ENCODE results near the gene IFIT1B. TPM values are rescaled to one million over a fixed set of nuclear protein-coding genes. Genes with fewer than 3 reads are reported as not detected.
A peak's percentile ranks its signal among the peaks of the same experiment; 100 is the strongest.
"Not testable (repeated sequence)": the region's sequence is repeated elsewhere in the genome, so short reads cannot be mapped to it uniquely, and the experiment has no call there.

Gene IFIT1B
- total and polyA plus RNA-seq, 2 donors, result 2.2 TPM; not detected in 1

GRCh38 chr10:89374713-89375141, 3.1 kb upstream of the IFIT1B start:
- H3K27ac ChIP-seq (ENCODE audit: low read depth), result peak overlapping the region; percentile 55
- no peak overlapping the region for H3K4me3 ChIP-seq (ENCODE audit: low read depth, low read length)
- H3K36me3 ChIP-seq (ENCODE audit: insufficient read depth), result no peaks in the 10 kb centered on the region
- DNase-seq (ENCODE audit: extremely low spot score), result no peak
- H3K4me1 ChIP-seq (ENCODE audit: insufficient read depth), result peaks cover 2% of the 10 kb centered on the region

- no peak overlapping the region for H3K4me3 ChIP-seq (ENCODE audit: low read depth, low read length)
- H3K27ac ChIP-seq (ENCODE audit: low read depth), result no peak overlapping the region
- DNase-seq (ENCODE audit: extremely low spot score), result no peak
- no peaks in the 10 kb centered on the region for H3K4me1 ChIP-seq (ENCODE audit: insufficient read depth)
- no peaks in the 10 kb centered on the region for H3K36me3 ChIP-seq (ENCODE audit: insufficient read depth)
Observed at GRCh38 chr10:89379103-89379502, 1.2 kb downstream of the IFIT1B start.

- no peak for DNase-seq (ENCODE audit: extremely low spot score)
- 88% methylated on average over 1 of the region's 1 CpG for WGBS
Observed at GRCh38 chr10:89382757-89383156, 4.9 kb downstream of the IFIT1B start.

GRCh38 chr10:89384474-89385340, 6.9 kb downstream of the IFIT1B start:
- no peaks in the 10 kb centered on the region for H3K4me1 ChIP-seq (ENCODE audit: insufficient read depth)
- H3K36me3 ChIP-seq (ENCODE audit: insufficient read depth), result no peaks in the 10 kb centered on the region
- no peak overlapping the region for H3K27ac ChIP-seq (ENCODE audit: low read depth)
- no peak for DNase-seq (ENCODE audit: extremely low spot score)
- 88% methylated on average over 4 of the region's 4 CpGs for WGBS
- no peak overlapping the region for H3K4me3 ChIP-seq (ENCODE audit: low read depth, low read length)

More at GRCh38 chr10:89382757-89383156, 4.9 kb downstream of the IFIT1B start:
- H3K27ac ChIP-seq (ENCODE audit: low read depth), result no peak overlapping the region
- no peaks in the 10 kb centered on the region for H3K36me3 ChIP-seq (ENCODE audit: insufficient read depth)
- no peak overlapping the region for H3K4me3 ChIP-seq (ENCODE audit: low read depth, low read length)
- no peaks in the 10 kb centered on the region for H3K4me1 ChIP-seq (ENCODE audit: insufficient read depth)

- Histone ChIP-seq H3K4me1 (ENCODE audit: insufficient read depth) (no peaks in the 10 kb centered on the region), H3K4me3 (ENCODE audit: low read depth, low read length) (no peak overlapping the region), H3K27ac (ENCODE audit: low read depth) (no peak overlapping the region), H3K36me3 (ENCODE audit: insufficient read depth) (no peaks in the 10 kb centered on the region)
- 58% methylated on average over 2 of the region's 2 CpGs for WGBS
- no peak for DNase-seq (ENCODE audit: extremely low spot score)
Observed at GRCh38 chr10:89388806-89389205, 10.9 kb downstream of the IFIT1B start.

GRCh38 chr10:89389254-89389653, 11.4 kb downstream of the IFIT1B start:
- DNase-seq (ENCODE audit: extremely low spot score), result no peak
- 91% methylated on average over 1 of the region's 1 CpG for WGBS
- Histone ChIP-seq H3K4me1 (ENCODE audit: insufficient read depth) (no peaks in the 10 kb centered on the region), H3K4me3 (ENCODE audit: low read depth, low read length) (no peak overlapping the region), H3K36me3 (ENCODE audit: insufficient read depth) (no peaks in the 10 kb centered on the region), H3K27ac (ENCODE audit: low read depth) (no peak overlapping the region)

- WGBS, result 63% methylated on average over 5 of the region's 5 CpGs
- Histone ChIP-seq H3K4me3 (ENCODE audit: low read depth, low read length) (no peak overlapping the region), H3K27ac (ENCODE audit: low read depth) (no peak overlapping the region)
Observed at GRCh38 chr10:89390476-89391225, 12.8 kb downstream of the IFIT1B start.

GRCh38 chr10:89391226-89391576, 13.3 kb downstream of the IFIT1B start:
- 98% methylated on average over 4 of the region's 4 CpGs for WGBS

More at GRCh38 chr10:89390476-89391225, 12.8 kb downstream of the IFIT1B start:
- DNase-seq (ENCODE audit: extremely low spot score), result no peak
- H3K36me3 ChIP-seq (ENCODE audit: insufficient read depth), result no peaks in the 10 kb centered on the region
- H3K4me1 ChIP-seq (ENCODE audit: insufficient read depth), result no peaks in the 10 kb centered on the region

GRCh38 chr10:89391907-89392756, 14.3 kb downstream of the IFIT1B start, which contains the start of gene IFIT1:
Gene IFIT1, plus strand, starts transcription at chr10:89392623. Its CDS starts 90 bp downstream, at chr10:89392713.
- DNase-seq (ENCODE audit: extremely low spot score), result peak; percentile 80

More at GRCh38 chr10:89391226-89391576, 13.3 kb downstream of the IFIT1B start:
- not testable (repeated sequence) for H3K36me3 ChIP-seq (ENCODE audit: insufficient read depth); H3K4me1 ChIP-seq (ENCODE audit: insufficient read depth); DNase-seq (ENCODE audit: extremely low spot score); H3K27ac ChIP-seq (ENCODE audit: low read depth); H3K4me3 ChIP-seq (ENCODE audit: low read depth, low read length)

GRCh38 chr10:89392974-89393373, 15.1 kb downstream of the IFIT1B start:
- H3K4me3 ChIP-seq (ENCODE audit: low read depth, low read length), result peak overlapping the region; percentile 55
- DNase-seq (ENCODE audit: extremely low spot score), result no peak
- H3K36me3 ChIP-seq (ENCODE audit: insufficient read depth), result no peaks in the 10 kb centered on the region
- H3K27ac ChIP-seq (ENCODE audit: low read depth), result no peak overlapping the region
- 5% methylated on average over 2 of the region's 2 CpGs for WGBS
- no peaks in the 10 kb centered on the region for H3K4me1 ChIP-seq (ENCODE audit: insufficient read depth)

More at GRCh38 chr10:89391907-89392756, 14.3 kb downstream of the IFIT1B start, which contains the start of gene IFIT1:
- Histone ChIP-seq H3K36me3 (ENCODE audit: insufficient read depth) (no peaks in the 10 kb centered on the region), H3K27ac (ENCODE audit: low read depth) (peak within 1 kb of the TSS; percentile 23), H3K4me3 (ENCODE audit: low read depth, low read length) (peak within 1 kb of the TSS; percentile 55), H3K4me1 (ENCODE audit: insufficient read depth) (no peaks in the 10 kb centered on the region)
- 4% methylated on average over 8 of the region's 8 CpGs for WGBS

GRCh38 chr10:89393898-89394297, 16.0 kb downstream of the IFIT1B start:
- 54% methylated on average over 3 of the region's 3 CpGs for WGBS
- Histone ChIP-seq H3K4me1 (ENCODE audit: insufficient read depth) (no peaks in the 10 kb centered on the region), H3K36me3 (ENCODE audit: insufficient read depth) (no peaks in the 10 kb centered on the region), H3K4me3 (ENCODE audit: low read depth, low read length) (no peak overlapping the region), H3K27ac (ENCODE audit: low read depth) (no peak overlapping the region)
- DNase-seq (ENCODE audit: extremely low spot score), result no peak

GRCh38 chr10:89395141-89395540, 17.3 kb downstream of the IFIT1B start:
- DNase-seq (ENCODE audit: extremely low spot score), result no peak
- H3K4me1 ChIP-seq (ENCODE audit: insufficient read depth), result no peaks in the 10 kb centered on the region
- 95% methylated on average over 2 of the region's 2 CpGs for WGBS
- H3K27ac ChIP-seq (ENCODE audit: low read depth), result no peak overlapping the region
- no peak overlapping the region for H3K4me3 ChIP-seq (ENCODE audit: low read depth, low read length)
- H3K36me3 ChIP-seq (ENCODE audit: insufficient read depth), result no peaks in the 10 kb centered on the region
